Measurements from ENCODE around the gene TIFAB.

Gene TIFAB

DNA sequence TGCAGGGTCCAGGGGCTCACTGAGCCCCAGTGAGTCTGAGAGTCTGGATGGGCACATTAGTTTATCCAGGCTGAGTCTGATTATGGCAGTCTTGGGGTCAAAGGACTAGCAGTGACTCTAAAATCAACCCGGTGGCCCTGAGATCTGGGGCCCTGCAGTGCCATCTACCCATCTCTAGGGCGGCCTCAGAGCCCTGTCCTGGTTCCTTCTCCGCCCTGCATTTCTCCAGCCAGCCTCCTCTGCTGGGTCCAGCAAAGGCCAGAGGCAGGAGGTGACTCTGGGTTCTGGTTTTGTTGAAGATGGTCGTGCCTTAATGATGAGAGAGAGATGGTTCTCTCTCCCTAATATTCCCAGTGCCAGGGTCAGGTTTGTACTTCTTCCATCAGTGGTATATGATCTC lies 20.0 kb downstream of the TIFAB start:
- no peaks in the 10 kb centered on the region for H3K4me1 ChIP-seq (ENCODE audit: control insufficient read depth, insufficient read depth, low read length)
- H3K9me3 ChIP-seq (ENCODE audit: control insufficient read depth, insufficient read depth, low read length) = peaks cover 5% of the 10 kb centered on the region; the same call in 1 of the 2 replicates
- H3K36me3 ChIP-seq (ENCODE audit: control insufficient read depth, insufficient read depth, low read length) = no peaks in the 10 kb centered on the region
- H3K27me3 ChIP-seq (ENCODE audit: control insufficient read depth, insufficient read depth, low read length) = no peaks in the 10 kb centered on the region
- no peak overlapping the region for H3K27ac ChIP-seq (ENCODE audit: low read depth, low read length)
- H3K4me3 ChIP-seq (ENCODE audit: low read depth, low read length) = no peak overlapping the region
- H3K9ac ChIP-seq (ENCODE audit: low read depth, low read length) = no peak overlapping the region

DNA sequence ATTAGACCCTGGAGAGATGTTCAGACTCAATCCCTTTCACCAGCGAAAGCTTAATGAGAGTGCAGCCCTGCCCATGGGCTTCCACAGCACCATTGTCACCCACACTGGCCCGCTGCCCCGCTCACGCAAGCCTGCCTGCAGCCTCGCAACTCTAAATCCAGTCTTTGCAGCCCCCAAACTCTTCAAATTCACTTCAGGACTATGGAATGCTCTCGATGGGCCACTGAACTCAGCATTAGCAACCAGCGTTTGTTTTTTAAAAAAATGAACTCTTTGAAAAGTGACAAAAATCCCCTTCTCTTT lies 22.1 kb downstream of the TIFAB start:
- Histone ChIP-seq H3K4me1 (ENCODE audit: control insufficient read depth, insufficient read depth, low read length) (no peaks in the 10 kb centered on the region), H3K36me3 (ENCODE audit: control insufficient read depth, insufficient read depth, low read length) (no peaks in the 10 kb centered on the region), H3K9me3 (ENCODE audit: control insufficient read depth, insufficient read depth, low read length) (peaks cover 5% of the 10 kb centered on the region; the same call in 1 of the 2 replicates), H3K9ac (ENCODE audit: low read depth, low read length) (no peak overlapping the region), H3K27ac (ENCODE audit: low read depth, low read length) (no peak overlapping the region), H3K4me3 (ENCODE audit: low read depth, low read length) (no peak overlapping the region), H3K27me3 (ENCODE audit: control insufficient read depth, insufficient read depth, low read length) (no peaks in the 10 kb centered on the region)

DNA sequence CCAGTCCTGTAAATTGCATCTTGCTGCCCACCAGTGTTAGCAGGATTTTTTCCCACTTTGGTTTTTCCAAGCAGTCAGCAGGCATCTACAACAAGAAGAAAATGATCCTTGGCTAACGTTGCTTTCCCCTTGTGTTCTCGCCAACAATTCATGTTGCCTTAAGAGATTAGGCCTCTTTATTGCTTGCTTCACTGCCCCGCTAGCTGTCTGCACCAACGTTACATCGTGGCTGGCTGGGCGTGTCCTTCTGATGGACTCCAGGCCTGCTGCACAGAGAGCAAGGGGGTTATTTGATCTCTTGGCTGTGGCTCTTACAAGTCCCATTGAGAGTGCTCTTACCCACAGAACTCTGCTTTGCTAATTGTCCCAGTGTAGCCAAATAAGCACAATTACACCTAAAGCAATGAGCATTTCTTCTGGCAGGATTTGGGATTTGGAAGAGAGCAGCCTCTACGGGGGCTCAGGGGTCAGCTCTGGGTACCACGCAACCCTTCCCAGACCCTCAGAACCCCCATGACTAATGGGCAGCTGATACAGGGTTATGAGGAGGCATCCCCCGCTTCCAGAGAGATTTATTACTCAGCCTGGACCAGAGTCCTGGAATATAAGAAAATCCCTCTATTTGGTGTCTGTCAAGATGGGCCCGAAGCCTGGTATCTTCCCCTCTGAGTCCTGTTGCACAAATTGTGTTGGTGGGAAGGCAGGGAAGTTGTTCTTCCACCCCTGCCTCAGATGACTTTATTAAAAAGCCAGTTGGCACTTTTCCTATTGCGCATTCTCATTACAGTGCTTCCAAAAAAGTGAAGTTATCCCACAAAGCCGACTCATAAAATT lies 22.6 kb downstream of the TIFAB start:
- Histone ChIP-seq H3K4me3 (ENCODE audit: low read depth, low read length) (no peak overlapping the region), H3K9ac (ENCODE audit: low read depth, low read length) (no peak overlapping the region), H3K27me3 (ENCODE audit: control insufficient read depth, insufficient read depth, low read length) (peaks cover 5% of the 10 kb centered on the region; the same call in 1 of the 2 replicates), H3K4me1 (ENCODE audit: control insufficient read depth, insufficient read depth, low read length) (no peaks in the 10 kb centered on the region), H3K36me3 (ENCODE audit: control insufficient read depth, insufficient read depth, low read length) (no peaks in the 10 kb centered on the region), H3K9me3 (ENCODE audit: control insufficient read depth, insufficient read depth, low read length) (peaks cover 5% of the 10 kb centered on the region; the same call in 1 of the 2 replicates), H3K27ac (ENCODE audit: low read depth, low read length) (no peak overlapping the region)

DNA sequence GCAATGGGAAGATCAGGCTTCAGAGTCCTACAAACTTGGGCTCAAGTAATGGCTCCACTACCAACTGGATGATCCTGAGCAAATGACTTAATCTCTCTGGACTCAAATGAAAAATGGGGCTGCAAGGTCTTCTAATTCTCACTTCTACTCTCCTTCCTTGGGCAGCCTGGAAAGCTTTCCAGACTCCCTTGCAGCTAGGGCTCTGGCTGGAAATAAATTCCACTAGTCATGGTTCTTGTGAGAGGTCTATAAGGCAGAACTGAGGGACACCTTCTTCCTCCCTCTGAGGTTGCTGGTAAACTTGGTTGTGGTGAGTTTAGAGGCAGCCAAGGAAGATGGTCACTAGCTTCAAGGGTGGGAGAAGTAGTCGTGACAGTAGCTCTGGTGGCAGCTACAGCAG lies 23.6 kb downstream of the TIFAB start:
- no peak overlapping the region for H3K27ac ChIP-seq (ENCODE audit: low read depth, low read length)
- peaks cover 7% of the 10 kb centered on the region; the same call in 1 of the 2 replicates for H3K27me3 ChIP-seq (ENCODE audit: control insufficient read depth, insufficient read depth, low read length)

DNA sequence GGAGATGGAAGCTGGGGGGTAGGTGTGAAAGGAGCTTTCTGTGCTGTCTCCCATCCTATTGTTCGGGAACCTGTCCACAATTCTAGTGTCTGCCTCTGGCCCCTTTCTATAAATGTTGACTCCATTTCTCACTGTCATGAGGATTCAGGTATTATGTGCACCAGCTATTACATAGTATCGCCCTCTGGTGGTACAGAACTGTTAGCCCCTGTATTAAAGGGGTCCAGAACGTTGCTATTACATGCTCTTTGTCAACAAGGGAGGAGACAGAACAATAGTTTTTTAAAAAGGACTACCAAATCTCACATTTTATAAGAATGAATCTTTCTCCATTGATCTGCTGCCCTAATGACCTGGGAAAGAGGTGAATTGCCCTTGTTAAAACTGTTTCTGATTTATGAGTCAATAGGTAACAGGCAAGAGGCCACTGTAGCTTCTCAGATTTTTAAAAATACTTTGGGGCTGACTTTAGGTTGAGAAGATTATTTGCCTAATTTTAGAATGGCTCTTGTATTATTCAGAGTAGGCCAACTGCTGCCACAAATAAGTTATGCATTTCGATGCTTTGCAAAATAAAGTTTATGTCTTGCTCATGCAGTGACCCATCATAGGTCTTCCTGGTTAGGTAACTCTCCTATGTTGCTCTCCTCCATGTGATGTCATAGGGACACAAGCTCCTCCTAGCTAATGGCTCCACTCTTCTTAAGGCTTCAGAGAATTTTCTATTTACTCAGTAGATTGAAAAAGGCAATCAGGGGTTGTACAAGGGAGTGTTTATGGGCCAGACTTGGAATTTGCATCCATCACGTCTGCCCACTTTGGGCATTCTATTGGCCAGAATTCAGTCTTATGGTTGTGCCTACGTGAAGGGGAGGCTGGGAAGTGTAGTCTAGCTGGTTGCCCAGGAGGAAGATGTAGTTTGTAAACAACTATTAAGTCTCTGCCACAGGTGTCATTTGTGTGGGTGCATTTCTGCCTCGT lies 25.8 kb downstream of the TIFAB start:
- Histone ChIP-seq H3K27me3 (ENCODE audit: control insufficient read depth, insufficient read depth, low read length) (peaks cover 12% of the 10 kb centered on the region; the same call in 1 of the 2 replicates), H3K9me3 (ENCODE audit: control insufficient read depth, insufficient read depth, low read length) (peaks cover 5% of the 10 kb centered on the region; the same call in 1 of the 2 replicates), H3K27ac (ENCODE audit: low read depth, low read length) (no peak overlapping the region), H3K4me1 (ENCODE audit: control insufficient read depth, insufficient read depth, low read length) (no peaks in the 10 kb centered on the region), H3K36me3 (ENCODE audit: control insufficient read depth, insufficient read depth, low read length) (no peaks in the 10 kb centered on the region), H3K9ac (ENCODE audit: low read depth, low read length) (no peak overlapping the region), H3K4me3 (ENCODE audit: low read depth, low read length) (no peak overlapping the region)

More for the DNA sequence above, 23.6 kb downstream of the TIFAB start:
- Histone ChIP-seq H3K4me3 (ENCODE audit: low read depth, low read length) (no peak overlapping the region), H3K9me3 (ENCODE audit: control insufficient read depth, insufficient read depth, low read length) (peaks cover 5% of the 10 kb centered on the region; the same call in 1 of the 2 replicates), H3K4me1 (ENCODE audit: control insufficient read depth, insufficient read depth, low read length) (no peaks in the 10 kb centered on the region), H3K36me3 (ENCODE audit: control insufficient read depth, insufficient read depth, low read length) (no peaks in the 10 kb centered on the region), H3K9ac (ENCODE audit: low read depth, low read length) (no peak overlapping the region)

DNA sequence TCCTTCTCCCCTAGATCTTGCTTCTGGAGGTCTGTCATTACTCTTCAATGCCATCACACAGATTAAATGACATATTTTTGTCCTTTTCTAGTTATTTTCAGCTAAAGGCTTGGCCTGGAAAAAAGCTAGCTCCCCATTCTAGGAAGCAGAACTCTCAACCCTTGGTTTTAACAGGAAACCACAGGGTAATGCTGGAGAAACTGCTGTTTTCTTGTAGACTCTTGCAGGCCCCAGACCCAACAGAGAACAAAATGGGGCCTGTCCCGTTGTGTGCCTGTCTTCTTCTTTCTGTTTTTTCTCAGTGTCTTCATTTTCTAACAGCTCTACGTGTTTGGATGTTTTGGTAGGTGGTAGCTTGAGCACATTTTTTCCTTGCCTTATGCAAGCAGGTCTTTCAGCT lies 26.5 kb downstream of the TIFAB start:
- Histone ChIP-seq H3K4me1 (ENCODE audit: control insufficient read depth, insufficient read depth, low read length) (no peaks in the 10 kb centered on the region), H3K27me3 (ENCODE audit: control insufficient read depth, insufficient read depth, low read length) (peaks cover 19% of the 10 kb centered on the region; the same call in 1 of the 2 replicates), H3K27ac (ENCODE audit: low read depth, low read length) (no peak overlapping the region), H3K4me3 (ENCODE audit: low read depth, low read length) (no peak overlapping the region), H3K9ac (ENCODE audit: low read depth, low read length) (no peak overlapping the region), H3K9me3 (ENCODE audit: control insufficient read depth, insufficient read depth, low read length) (peaks cover 5% of the 10 kb centered on the region; the same call in 1 of the 2 replicates), H3K36me3 (ENCODE audit: control insufficient read depth, insufficient read depth, low read length) (no peaks in the 10 kb centered on the region)

DNA sequence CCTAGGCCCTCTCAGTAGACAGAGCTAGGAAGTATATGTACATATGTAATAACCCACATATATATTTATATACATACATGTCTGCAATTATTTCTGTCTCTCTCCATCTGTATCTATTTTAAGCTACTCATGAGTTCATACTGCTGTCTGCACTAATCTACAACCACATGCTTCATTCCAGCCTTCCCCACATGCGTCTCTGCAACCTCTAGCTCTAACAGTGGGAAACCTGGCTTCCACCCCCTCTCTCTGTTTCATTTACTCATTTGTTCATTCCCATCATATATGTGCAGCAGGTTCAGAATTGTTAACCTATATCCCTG lies 28.3 kb downstream of the TIFAB start:
- no peaks in the 10 kb centered on the region for H3K4me1 ChIP-seq (ENCODE audit: control insufficient read depth, insufficient read depth, low read length)
- peak overlapping the region; percentile 25 for H3K27ac ChIP-seq (ENCODE audit: low read depth, low read length)
- H3K27me3 ChIP-seq (ENCODE audit: control insufficient read depth, insufficient read depth, low read length) = peaks cover 23% of the 10 kb centered on the region; the same call in 1 of the 2 replicates
- H3K36me3 ChIP-seq (ENCODE audit: control insufficient read depth, insufficient read depth, low read length) = no peaks in the 10 kb centered on the region
- no peak overlapping the region for H3K9ac ChIP-seq (ENCODE audit: low read depth, low read length)
- no peak overlapping the region for H3K4me3 ChIP-seq (ENCODE audit: low read depth, low read length)
- peaks cover 4% of the 10 kb centered on the region; the same call in 1 of the 2 replicates for H3K9me3 ChIP-seq (ENCODE audit: control insufficient read depth, insufficient read depth, low read length)

DNA sequence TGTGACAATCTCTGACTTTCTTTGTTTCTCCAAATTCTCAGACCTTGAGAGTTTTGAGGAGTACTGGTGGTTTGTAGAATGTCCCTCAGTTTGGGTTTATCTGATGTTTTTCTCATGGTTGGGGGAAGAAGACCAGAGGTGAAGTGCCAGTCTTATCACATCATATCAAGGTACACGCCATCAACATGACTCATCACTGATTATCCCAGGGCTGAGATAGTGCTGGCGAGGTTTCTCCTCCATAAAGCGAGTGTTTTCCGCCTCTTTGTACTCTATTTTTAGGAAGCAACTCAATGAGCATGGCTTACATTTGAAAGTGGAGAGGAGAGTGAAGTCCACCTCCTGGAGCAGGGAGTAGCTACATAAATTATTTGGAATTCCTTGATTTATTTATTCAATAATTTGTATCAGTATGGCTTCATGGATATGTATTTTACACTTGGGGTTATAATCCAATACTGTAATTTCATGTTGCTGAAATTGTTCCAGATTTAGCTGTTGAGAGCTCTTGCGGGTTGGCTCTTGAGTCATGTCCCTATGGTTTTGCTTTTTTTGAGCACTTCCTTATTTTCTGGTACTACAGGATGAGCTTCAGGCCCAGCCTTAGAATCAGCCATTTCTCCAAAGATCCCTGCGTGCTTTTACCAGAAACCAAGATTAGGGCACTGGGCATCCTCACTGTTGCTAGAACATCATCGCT lies 28.9 kb downstream of the TIFAB start:
- no peaks in the 10 kb centered on the region for H3K36me3 ChIP-seq (ENCODE audit: control insufficient read depth, insufficient read depth, low read length)
- H3K9ac ChIP-seq (ENCODE audit: low read depth, low read length) = no peak overlapping the region
- peaks cover 26% of the 10 kb centered on the region for H3K27me3 ChIP-seq (ENCODE audit: control insufficient read depth, insufficient read depth, low read length)
- H3K27ac ChIP-seq (ENCODE audit: low read depth, low read length) = peak overlapping the region; percentile 25
- H3K9me3 ChIP-seq (ENCODE audit: control insufficient read depth, insufficient read depth, low read length) = no peaks in the 10 kb centered on the region
- no peaks in the 10 kb centered on the region for H3K4me1 ChIP-seq (ENCODE audit: control insufficient read depth, insufficient read depth, low read length)
- no peak overlapping the region for H3K4me3 ChIP-seq (ENCODE audit: low read depth, low read length)

DNA sequence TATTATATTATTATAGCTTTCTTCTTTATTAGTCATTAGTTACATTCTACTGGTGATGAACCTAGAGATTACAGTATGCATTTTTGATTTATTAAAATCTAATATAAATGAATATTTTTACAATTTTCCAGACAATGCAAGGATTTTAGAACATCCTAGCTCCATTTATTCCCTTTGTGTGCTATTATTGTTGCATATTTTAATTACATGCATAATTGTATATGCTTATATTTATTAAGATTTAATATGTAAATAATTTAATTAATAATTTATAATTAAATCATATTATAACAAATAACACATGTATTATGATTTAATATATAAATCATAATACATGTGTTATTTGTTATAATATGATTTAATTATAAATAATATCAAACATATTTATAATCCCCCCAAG lies 29.7 kb downstream of the TIFAB start:
- Histone ChIP-seq H3K27me3 (ENCODE audit: control insufficient read depth, insufficient read depth, low read length) (peaks cover 28% of the 10 kb centered on the region), H3K27ac (ENCODE audit: low read depth, low read length) (no peak overlapping the region), H3K4me1 (ENCODE audit: control insufficient read depth, insufficient read depth, low read length) (no peaks in the 10 kb centered on the region), H3K36me3 (ENCODE audit: control insufficient read depth, insufficient read depth, low read length) (no peaks in the 10 kb centered on the region), H3K9me3 (ENCODE audit: control insufficient read depth, insufficient read depth, low read length) (no peaks in the 10 kb centered on the region), H3K4me3 (ENCODE audit: low read depth, low read length) (no peak overlapping the region), H3K9ac (ENCODE audit: low read depth, low read length) (no peak overlapping the region)

DNA sequence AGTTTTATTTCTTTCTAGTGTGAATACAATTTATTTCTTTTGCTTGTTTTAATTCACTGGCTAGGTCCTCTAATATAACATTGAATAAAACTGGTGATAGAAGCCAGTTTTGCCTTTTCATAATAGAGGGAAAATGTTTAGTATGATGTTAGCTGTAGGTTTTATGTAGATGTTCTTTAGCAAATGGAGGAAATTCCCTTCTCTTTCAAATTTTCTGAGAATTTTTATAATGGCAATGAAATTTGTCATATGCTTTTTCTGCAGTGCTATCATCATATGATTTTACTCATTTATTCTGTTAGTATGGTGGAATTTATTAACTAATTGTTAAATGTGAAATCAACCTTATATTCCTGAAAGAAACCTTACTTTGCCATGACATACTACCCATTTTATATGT lies 35.1 kb downstream of the TIFAB start:
- Histone ChIP-seq H3K9ac (ENCODE audit: low read depth, low read length) (no peak overlapping the region), H3K27ac (ENCODE audit: low read depth, low read length) (no peak overlapping the region), H3K27me3 (ENCODE audit: control insufficient read depth, insufficient read depth, low read length) (peaks cover 21% of the 10 kb centered on the region), H3K4me3 (ENCODE audit: low read depth, low read length) (no peak overlapping the region), H3K36me3 (ENCODE audit: control insufficient read depth, insufficient read depth, low read length) (no peaks in the 10 kb centered on the region), H3K4me1 (ENCODE audit: control insufficient read depth, insufficient read depth, low read length) (no peaks in the 10 kb centered on the region), H3K9me3 (ENCODE audit: control insufficient read depth, insufficient read depth, low read length) (no peaks in the 10 kb centered on the region)
